Parathyroid adenoma (tissue), 2 donors: ENCODE results near the gene TPSAB1.
"Not testable (repeated sequence)": the region's sequence is repeated elsewhere in the genome, so short reads cannot be mapped to it uniquely, and the experiment has no call there.

Experiments
- H2AFZ ChIP-seq: fragments of 300-600 bp; sonication (generic); one replicate; pipeline ENCODE4 v1.7.0; 2017; ENCODE audit warnings: antibody characterized with exemption, mild to moderate bottlenecking
- H3K27ac ChIP-seq: fragments of 300-600 bp; sonication (generic); one replicate; pipeline ENCODE4 v1.7.0; 2017
- H3K27me3 ChIP-seq: fragments of 300-600 bp; sonication (generic); one replicate; pipeline ENCODE4 v1.7.0; 2017; ENCODE audit warnings: low read length; ENCODE audit not compliant: control insufficient read depth, insufficient read depth
- H3K36me3 ChIP-seq: fragments of 300-600 bp; sonication (generic); one replicate; pipeline ENCODE4 v1.7.0; 2017; ENCODE audit warnings: low read length; ENCODE audit not compliant: control insufficient read depth, insufficient read depth
- H3K4me1 ChIP-seq: fragments of 300-600 bp; sonication (generic); one replicate; pipeline ENCODE4 v1.7.0; 2017; ENCODE audit warnings: control low read depth
- H3K4me2 ChIP-seq: fragments of 300-600 bp; sonication (generic); one replicate; pipeline ENCODE4 v1.7.0; 2017; ENCODE audit warnings: low read length
- H3K4me3 ChIP-seq: fragments of 300-600 bp; sonication (generic); one replicate; pipeline ENCODE4 v1.7.0; 2017; ENCODE audit warnings: low read depth, low read length
- H3K79me2 ChIP-seq: fragments of 300-600 bp; sonication (generic); one replicate; pipeline ENCODE4 v1.7.0; 2017; ENCODE audit warnings: control low read depth
- H3K9ac ChIP-seq: fragments of 300-600 bp; sonication (generic); one replicate; pipeline ENCODE4 v1.7.0; 2017; ENCODE audit warnings: mild to moderate bottlenecking
- H3K9me3 ChIP-seq: fragments of 300-600 bp; sonication (generic); one replicate; pipeline ENCODE4 v1.7.0; 2017; ENCODE audit warnings: low read length; ENCODE audit not compliant: control insufficient read depth
- CTCF ChIP-seq: fragments of 300-600 bp; sonication (generic); IDR thresholded peaks from one replicate; pipeline ENCODE4 v1.7.0; 2017; ENCODE audit warnings: antibody characterized with exemption, mild to moderate bottlenecking
- donor health status: primary hyperparathyroidism.

The TPSAB1 gene

GRCh38 chr16:1240436-1240835 is at the start of gene TPSAB1:
Gene TPSAB1 (plus strand): TSS chr16:1240705. CDS start chr16:1240939, 234 bp downstream.
- H3K36me3 ChIP-seq, H3K4me2 ChIP-seq, H3K4me1 ChIP-seq, H3K27ac ChIP-seq, H3K4me3 ChIP-seq, H2AFZ ChIP-seq, H3K79me2 ChIP-seq, H3K9ac ChIP-seq, H3K27me3 ChIP-seq, H3K9me3 ChIP-seq: not testable (repeated sequence)

GRCh38 chr16:1190789-1191188 is 49.7 kb upstream of the TPSAB1 start:
- not testable (repeated sequence) for H3K27ac ChIP-seq, H3K4me3 ChIP-seq, H3K4me1 ChIP-seq, H3K4me2 ChIP-seq, H3K27me3 ChIP-seq, H3K9ac ChIP-seq, H3K79me2 ChIP-seq, H2AFZ ChIP-seq, H3K36me3 ChIP-seq, H3K9me3 ChIP-seq

- Histone ChIP-seq H3K9ac (no peak overlapping the region), H3K27ac (no peak overlapping the region), H2AFZ (no peak overlapping the region), H3K27me3 (no peaks in the 10 kb centered on the region), H3K9me3 (no peaks in the 10 kb centered on the region), H3K4me2 (no peak overlapping the region), H3K36me3 (no peaks in the 10 kb centered on the region), H3K4me1 (no peaks in the 10 kb centered on the region), H3K4me3 (no peak overlapping the region), H3K79me2 (no peaks in the 10 kb centered on the region)
- no peak for TF ChIP-seq CTCF
These were observed 48.0 kb upstream of the TPSAB1 start for GRCh38 chr16:1192384-1193073.

- TF ChIP-seq CTCF = no peak
These were observed 47.2 kb upstream of the TPSAB1 start for GRCh38 chr16:1193143-1193824.

GRCh38 chr16:1193825-1194581 is 46.5 kb upstream of the TPSAB1 start:
- Histone ChIP-seq H2AFZ (no peak overlapping the region), H3K27me3 (no peaks in the 10 kb centered on the region)

More at GRCh38 chr16:1193143-1193824, 47.2 kb upstream of the TPSAB1 start:
- Histone ChIP-seq H3K4me2 (no peak overlapping the region), H3K4me3 (no peak overlapping the region), H3K79me2 (no peaks in the 10 kb centered on the region), H3K27ac (no peak overlapping the region), H3K4me1 (no peaks in the 10 kb centered on the region), H2AFZ (no peak overlapping the region), H3K9ac (no peak overlapping the region), H3K9me3 (no peaks in the 10 kb centered on the region), H3K36me3 (no peaks in the 10 kb centered on the region), H3K27me3 (no peaks in the 10 kb centered on the region)

More at GRCh38 chr16:1193825-1194581, 46.5 kb upstream of the TPSAB1 start:
- H3K4me3 ChIP-seq = no peak overlapping the region
- no peaks in the 10 kb centered on the region for H3K4me1 ChIP-seq
- H3K36me3 ChIP-seq = no peaks in the 10 kb centered on the region
- H3K79me2 ChIP-seq = no peaks in the 10 kb centered on the region
- TF ChIP-seq CTCF = no peak
- no peak overlapping the region for H3K4me2 ChIP-seq
- no peak overlapping the region for H3K9ac ChIP-seq
- H3K27ac ChIP-seq = no peak overlapping the region
- H3K9me3 ChIP-seq = no peaks in the 10 kb centered on the region
